GM21737 (cell line): ENCODE measurements around the gene RAMP3.
"Not testable (repeated sequence)": the region's sequence is repeated elsewhere in the genome, so short reads cannot be mapped to it uniquely, and the experiment has no call there.

Experiments used
- ATAC-seq: cut with Tn5 transposase; IDR thresholded peaks from one replicate; pipeline ENCODE4 v1.9.1; 2021; ENCODE audit warnings: mild to moderate bottlenecking, moderate library complexity; ENCODE audit not compliant: unreplicated experiment

Gene RAMP3

GRCh38 chr7:45131891-45132290, 25.7 kb upstream of the RAMP3 start:
- no peak for ATAC-seq

DNA sequence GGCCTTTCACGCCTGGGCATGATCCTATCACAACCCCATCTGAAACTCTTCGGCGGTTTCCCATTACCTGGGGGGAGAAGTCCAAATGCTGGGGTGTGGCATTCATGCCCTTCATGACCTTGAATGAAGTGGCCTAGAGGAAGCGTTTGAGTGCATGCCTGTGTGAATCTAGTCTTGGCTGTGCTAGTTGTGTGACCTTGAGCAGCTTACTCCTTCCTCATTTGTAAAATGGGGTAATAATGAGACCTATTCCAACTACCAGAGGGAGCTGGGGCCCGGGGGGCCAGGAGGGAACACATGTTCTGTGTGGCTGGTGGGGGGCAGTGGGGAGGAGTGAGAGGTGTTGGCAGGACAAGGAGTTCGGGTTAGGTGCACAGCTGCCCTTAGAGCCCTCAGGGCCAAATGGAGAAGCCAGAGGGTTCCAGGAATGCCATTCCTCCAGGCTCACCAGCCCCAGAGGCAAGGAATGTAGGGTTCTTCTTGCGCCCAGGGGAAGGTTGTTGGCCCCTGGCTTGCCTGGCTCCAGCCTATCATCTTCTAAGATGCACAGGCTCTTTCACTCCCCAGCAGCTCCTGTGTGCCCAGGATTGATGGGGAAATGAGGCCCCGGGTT, 24.8 kb upstream of the RAMP3 start:
- no peak for ATAC-seq

- ATAC-seq = no peak
These were observed 24.2 kb upstream of the RAMP3 start for GRCh38 chr7:45133352-45133751.

DNA sequence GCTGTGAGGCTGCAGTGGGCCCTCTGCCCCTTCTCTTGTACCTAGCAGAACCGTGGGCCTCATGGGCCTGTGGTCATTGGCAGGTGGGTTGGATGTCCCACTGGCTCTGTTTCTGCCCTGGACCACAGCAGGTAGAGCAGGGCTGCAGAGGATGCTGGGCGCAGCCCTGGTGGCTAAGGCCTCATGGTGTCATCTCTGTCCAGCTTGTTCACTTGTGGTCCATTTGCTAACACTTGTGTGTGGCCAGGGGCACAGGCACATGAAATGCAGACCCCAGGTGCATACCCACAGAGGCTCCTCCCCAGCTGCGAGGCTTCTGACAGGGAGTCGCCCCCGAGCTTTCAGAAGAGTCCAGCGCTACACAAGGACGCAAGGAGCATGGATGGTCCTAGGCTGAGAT, 23.7 kb upstream of the RAMP3 start:
- no peak for ATAC-seq

DNA sequence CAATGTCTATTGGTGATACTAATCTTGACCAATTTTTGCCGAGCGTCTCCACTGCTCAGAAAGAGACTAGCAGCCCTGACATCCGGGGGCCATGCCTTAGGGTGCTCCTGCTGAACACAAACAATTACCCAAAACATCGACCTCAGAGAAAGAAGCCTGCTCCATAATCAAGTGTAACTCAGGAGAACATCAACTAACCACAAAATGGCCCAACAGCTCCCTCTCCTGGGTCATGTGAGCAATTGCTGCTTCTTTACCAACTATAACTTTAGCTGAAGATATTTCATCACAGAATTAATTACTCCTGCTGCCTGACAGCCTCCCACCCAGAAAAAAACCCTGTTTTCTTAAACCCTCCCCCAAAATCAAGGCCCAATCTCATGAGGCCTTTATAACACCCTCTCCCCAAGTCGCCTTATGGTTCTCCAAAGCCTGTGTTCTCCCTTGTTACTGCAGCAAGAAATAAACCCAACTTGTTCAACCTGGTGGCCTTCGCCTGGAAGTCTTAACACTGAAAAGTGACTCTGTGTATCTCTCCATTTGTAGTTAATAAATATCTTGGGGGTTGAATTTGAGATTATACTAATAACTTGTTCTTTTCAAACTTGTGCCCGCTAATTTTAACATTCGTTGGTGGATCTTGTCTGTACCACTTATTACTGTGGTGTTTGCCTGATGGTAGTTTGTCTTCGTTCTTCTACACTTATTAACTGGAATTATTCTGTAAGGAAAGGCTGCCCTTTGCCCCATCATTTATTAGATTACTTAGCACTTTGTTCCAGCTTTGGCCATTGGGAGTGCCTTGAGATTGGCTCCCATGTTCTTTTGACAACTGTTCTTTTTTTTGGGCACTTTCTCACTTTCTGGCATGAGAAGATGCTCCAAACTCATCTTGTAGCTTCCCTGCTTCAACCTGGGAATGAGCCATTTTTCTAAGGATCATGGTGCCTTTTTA, 21.2 kb upstream of the RAMP3 start:
- no peak for ATAC-seq

DNA sequence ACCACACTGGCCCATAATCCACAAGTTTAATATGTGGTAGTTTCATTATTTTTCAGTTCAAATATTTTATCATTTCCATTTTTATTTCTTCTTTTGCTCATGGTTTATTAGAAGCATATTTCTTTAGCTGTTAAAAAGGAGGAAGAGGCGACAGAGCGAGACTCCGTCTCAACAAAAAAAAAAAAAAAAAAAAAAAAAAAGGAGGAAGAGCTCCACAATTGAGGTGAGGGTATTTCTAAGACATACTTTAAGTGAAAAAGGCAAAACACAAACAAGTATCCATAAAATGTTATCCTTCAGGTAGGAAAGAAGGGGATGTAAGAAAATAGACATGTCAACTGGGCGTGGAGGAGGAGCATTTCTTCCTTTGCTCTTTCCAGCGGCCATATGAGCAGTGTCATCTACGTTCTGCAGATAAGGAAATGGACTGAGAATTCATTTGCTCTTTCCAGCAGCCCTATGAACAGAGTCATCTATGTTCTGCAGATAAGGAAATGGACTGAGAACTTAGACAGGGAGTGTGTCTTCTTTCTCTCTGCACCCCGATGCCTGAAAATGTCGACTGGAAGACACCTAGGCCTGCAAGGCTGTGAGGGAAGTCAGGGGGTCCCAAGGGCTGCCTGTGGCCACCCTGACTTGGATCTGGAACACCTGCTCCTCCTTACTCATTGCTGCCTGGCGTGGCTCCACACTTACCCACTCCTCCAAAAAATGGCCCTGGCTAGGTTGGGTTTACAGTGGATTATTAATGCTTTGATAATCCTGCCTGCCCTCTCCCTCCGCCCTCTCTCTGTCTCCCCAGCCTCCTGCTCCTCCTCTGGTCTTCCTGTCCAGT, 18.9 kb upstream of the RAMP3 start:
- ATAC-seq = no peak

DNA sequence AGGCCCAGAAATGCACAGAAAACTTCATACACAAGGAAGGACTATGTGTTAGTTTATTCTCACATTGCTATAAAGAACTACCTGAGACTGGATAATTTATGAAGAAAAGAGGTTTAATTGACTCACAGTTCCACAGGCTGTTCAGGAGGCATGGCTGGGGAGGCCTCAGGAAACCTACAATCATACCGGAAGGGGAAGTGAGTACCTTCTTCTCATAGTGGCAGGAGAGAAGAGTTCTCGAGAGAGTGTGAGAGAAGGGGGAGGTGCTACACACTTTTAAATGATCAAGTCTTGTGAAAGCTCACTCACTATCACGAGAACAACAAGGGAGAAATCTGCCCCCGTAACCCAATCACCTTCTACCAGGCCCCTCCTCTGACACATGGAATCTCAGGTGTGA, 16.8 kb upstream of the RAMP3 start:
- no peak for ATAC-seq

DNA sequence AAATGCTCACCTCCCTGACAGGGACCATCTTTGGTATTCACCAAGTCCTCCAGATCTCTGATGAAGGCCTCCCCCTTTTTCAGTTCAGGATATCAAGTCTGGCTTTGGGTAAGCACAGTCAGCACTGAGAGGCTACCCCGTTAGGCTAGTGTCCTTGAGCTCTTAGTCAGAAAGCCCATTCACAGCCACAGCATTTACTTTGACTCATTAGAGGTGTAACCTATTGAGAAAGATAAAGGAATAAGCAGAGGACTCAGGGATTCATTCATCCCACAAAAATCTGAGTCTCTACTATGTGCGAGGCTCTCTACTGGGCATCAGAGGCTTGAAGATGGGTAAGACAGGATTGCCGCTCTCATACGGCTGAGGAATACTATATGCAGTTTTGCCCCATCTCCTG, 14.0 kb upstream of the RAMP3 start:
- no peak for ATAC-seq

- ATAC-seq = no peak
These were observed 11.7 kb upstream of the RAMP3 start for GRCh38 chr7:45145881-45146280.

- no peak for ATAC-seq
These were observed 10.8 kb upstream of the RAMP3 start for GRCh38 chr7:45146531-45147379.

- no peak for ATAC-seq
These were observed 9.5 kb upstream of the RAMP3 start for GRCh38 chr7:45147858-45148652.

GRCh38 chr7:45148653-45148973, 9.0 kb upstream of the RAMP3 start:
- no peak for ATAC-seq

- no peak for ATAC-seq
These were observed 8.0 kb upstream of the RAMP3 start for GRCh38 chr7:45149606-45150005.

- ATAC-seq = no peak
These were observed 7.4 kb upstream of the RAMP3 start for GRCh38 chr7:45150199-45150598.

DNA sequence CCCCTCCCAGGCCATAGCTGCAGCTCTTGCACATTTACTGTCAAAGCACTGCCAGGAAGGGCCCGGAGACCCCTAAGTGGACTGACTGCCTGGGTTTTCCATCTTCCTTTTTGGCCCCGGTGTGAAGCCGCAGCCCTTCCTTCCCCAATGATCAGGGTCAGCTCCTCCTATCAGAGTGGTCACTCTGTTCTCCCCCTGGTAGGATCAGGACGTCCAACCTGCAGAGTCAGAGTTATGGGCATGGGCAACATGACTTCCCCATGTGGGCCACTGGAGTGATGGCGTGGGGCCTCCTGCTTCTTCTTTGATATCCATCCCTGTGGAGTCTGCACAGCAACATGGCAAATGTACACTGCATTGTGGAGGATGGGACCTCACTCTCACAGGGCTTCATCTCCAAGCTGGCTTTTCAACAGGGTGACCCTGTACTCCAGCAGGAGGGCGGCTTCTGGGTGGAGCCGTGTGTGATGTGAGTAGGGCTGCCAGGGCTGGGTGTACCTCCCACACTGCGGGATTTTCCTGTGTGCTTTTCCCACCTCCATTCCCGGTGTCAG, 6.4 kb upstream of the RAMP3 start:
- no peak for ATAC-seq

- ATAC-seq = no peak
These were observed 5.6 kb upstream of the RAMP3 start for GRCh38 chr7:45151967-45152366.

GRCh38 chr7:45153233-45153632, 4.4 kb upstream of the RAMP3 start:
- ATAC-seq = no peak

- not testable (repeated sequence) for ATAC-seq
These were observed 3.7 kb upstream of the RAMP3 start for GRCh38 chr7:45153861-45154260.

DNA sequence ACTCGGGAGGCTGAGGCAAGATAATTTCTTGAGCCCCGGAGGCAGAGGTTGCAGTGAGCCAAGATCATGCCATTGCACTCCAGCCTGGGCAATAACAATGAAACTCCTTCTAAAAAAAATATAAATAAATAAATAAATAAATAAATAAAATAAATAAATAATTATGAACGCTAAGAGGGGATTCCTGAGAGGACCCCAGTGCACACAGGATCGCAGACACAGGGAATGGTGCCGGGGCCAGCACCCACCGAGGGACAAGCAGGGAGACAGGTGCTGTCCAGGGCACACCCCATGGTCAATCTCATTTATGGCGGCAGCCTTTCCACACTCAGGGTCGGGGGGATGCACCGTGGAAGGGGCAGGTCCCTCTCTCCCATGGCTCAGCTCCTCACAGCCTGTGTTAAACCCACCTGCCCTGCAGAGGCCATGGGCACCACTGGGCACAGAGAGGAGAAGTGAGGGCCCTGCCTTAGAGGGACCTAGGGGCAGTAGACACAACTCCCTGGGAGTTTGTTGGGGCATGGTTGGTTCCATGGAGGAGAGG, 2.2 kb upstream of the RAMP3 start:
- no peak for ATAC-seq
